ENCODE measurements around the gene FFAR1.

GRCh38 chr19:35388277-35389054, 40.8 kb downstream of the FFAR1 start:
- TF ChIP-seq CTCF (IDR thresholded peaks at IDR 0.05) = no peak
- TF ChIP-seq POLR2A (IDR thresholded peaks at IDR 0.05) = no peak
